CD4-positive, alpha-beta T cell treated with Interleukin-17A for 4 hours (primary cell): ENCODE data around the gene NEUROD1.

Source experiments
- DNase-seq: peaks from one replicate; pipeline ENCODE4 v3.0.0-alpha.2; 2020; ENCODE audit warnings: mixed read lengths

The NEUROD1 gene

GRCh38 chr2:181632733-181633401, 47.5 kb downstream of the NEUROD1 start:
- no peak for DNase-seq

GRCh38 chr2:181628590-181629585, 51.4 kb downstream of the NEUROD1 start:
- no peak for DNase-seq

- no peak for DNase-seq
Measured at GRCh38 chr2:181627545-181627944, 52.8 kb downstream of the NEUROD1 start.

- no peak for DNase-seq
Measured at GRCh38 chr2:181626671-181627070, 53.6 kb downstream of the NEUROD1 start.
